Kidney epithelial cell (primary cell): ENCODE data around the gene CHMP6. TPM values are rescaled to one million over a fixed set of nuclear protein-coding genes. Genes with fewer than 3 reads are reported as not detected.

Source experiments
- DNase-seq: peaks from one replicate; pipeline ENCODE4 v3.0.0-alpha.2; 2010; ENCODE audit warnings: low read depth
- H3K27me3 ChIP-seq: 2 replicates; pipeline ENCODE4 v1.6.0; 2011; ENCODE audit warnings: low read length; ENCODE audit not compliant: control insufficient read depth, insufficient read depth
- H3K36me3 ChIP-seq: 2 replicates; pipeline ENCODE4 v1.5.1; 2011; ENCODE audit warnings: low read length; ENCODE audit not compliant: control insufficient read depth, insufficient read depth
- H3K4me3 ChIP-seq: 2 replicates; pipeline ENCODE4 v1.5.1; 2011; ENCODE audit warnings: low read depth, mild to moderate bottlenecking, control low read depth, low read length
- total RNA-seq: library from RNA; depleted of rRNA; stranded (reverse); fragments of >200 nt; gene quantifications from 2 replicates; pipeline ENCODE4 v1.2.3, GENCODE V29; 2015
- TF ChIP-seq, protein P1 (sequence below): IDR thresholded peaks from 2 replicates; pipeline ENCODE4 v1.5.1; 2011; ENCODE audit warnings: mild to moderate bottlenecking, moderate library complexity, low read length, control low read depth, inconsistent platforms; ENCODE audit not compliant: insufficient read depth, poor library complexity, severe bottlenecking

Gene CHMP6
- total RNA-seq, 1 donor from 2014 or later = 26.6 TPM

GRCh38 chr17:81044764-81045589, 53.3 kb downstream of the CHMP6 start:
- TF ChIP-seq, protein P1, sequence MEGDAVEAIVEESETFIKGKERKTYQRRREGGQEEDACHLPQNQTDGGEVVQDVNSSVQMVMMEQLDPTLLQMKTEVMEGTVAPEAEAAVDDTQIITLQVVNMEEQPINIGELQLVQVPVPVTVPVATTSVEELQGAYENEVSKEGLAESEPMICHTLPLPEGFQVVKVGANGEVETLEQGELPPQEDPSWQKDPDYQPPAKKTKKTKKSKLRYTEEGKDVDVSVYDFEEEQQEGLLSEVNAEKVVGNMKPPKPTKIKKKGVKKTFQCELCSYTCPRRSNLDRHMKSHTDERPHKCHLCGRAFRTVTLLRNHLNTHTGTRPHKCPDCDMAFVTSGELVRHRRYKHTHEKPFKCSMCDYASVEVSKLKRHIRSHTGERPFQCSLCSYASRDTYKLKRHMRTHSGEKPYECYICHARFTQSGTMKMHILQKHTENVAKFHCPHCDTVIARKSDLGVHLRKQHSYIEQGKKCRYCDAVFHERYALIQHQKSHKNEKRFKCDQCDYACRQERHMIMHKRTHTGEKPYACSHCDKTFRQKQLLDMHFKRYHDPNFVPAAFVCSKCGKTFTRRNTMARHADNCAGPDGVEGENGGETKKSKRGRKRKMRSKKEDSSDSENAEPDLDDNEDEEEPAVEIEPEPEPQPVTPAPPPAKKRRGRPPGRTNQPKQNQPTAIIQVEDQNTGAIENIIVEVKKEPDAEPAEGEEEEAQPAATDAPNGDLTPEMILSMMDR = no peak
- no peak overlapping the region for H3K4me3 ChIP-seq
- H3K27me3 ChIP-seq = no peaks in the 10 kb centered on the region
- no peaks in the 10 kb centered on the region for H3K36me3 ChIP-seq
- DNase-seq = peak; percentile 77

DNA sequence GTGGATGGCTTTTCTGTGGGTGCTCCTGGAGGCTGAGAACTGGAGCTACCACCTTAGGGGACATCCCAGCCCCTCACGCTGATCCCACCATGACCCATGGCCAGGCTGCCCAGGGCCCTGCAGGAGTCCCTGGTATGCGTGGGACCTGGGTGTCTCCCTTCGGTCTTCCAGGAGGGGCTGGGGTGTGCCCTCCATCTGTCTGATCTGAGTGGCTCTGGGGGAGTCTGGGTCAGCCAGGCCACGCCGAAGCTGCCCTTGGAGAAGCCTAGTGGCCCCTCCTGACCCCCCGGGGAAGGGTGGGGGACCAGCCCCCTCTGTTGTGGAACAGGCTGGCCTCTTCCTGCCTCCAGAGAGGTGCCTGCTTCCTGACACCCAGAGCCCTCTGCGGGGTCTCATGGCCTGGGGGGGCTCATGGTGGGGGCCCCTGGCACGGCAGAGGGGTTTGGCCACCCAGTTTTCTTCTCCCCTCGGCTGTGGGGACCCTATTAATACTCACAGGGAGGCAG, 54.0 kb downstream of the CHMP6 start:
- DNase-seq = no peak

GRCh38 chr17:81046132-81046769, 54.6 kb downstream of the CHMP6 start:
- no peaks in the 10 kb centered on the region for H3K36me3 ChIP-seq
- DNase-seq = no peak
- H3K27me3 ChIP-seq = no peaks in the 10 kb centered on the region
- TF ChIP-seq, protein P1 = no peak
- no peak overlapping the region for H3K4me3 ChIP-seq

More for the DNA sequence above, 54.0 kb downstream of the CHMP6 start:
- TF ChIP-seq, protein P1 = no peak
- Histone ChIP-seq H3K36me3 (no peaks in the 10 kb centered on the region), H3K27me3 (no peaks in the 10 kb centered on the region), H3K4me3 (no peak overlapping the region)

GRCh38 chr17:81046770-81047359, 55.2 kb downstream of the CHMP6 start:
- H3K27me3 ChIP-seq = no peaks in the 10 kb centered on the region
- H3K36me3 ChIP-seq = no peaks in the 10 kb centered on the region
- H3K4me3 ChIP-seq = no peak overlapping the region
- DNase-seq = no peak
- TF ChIP-seq, protein P1 = no peak

GRCh38 chr17:81048827-81049371, 57.3 kb downstream of the CHMP6 start:
- H3K27me3 ChIP-seq = no peaks in the 10 kb centered on the region
- no peaks in the 10 kb centered on the region for H3K36me3 ChIP-seq
- DNase-seq = no peak
- TF ChIP-seq, protein P1 = no peak
- no peak overlapping the region for H3K4me3 ChIP-seq
